ENCODE results near the gene PSMG3.

DNA sequence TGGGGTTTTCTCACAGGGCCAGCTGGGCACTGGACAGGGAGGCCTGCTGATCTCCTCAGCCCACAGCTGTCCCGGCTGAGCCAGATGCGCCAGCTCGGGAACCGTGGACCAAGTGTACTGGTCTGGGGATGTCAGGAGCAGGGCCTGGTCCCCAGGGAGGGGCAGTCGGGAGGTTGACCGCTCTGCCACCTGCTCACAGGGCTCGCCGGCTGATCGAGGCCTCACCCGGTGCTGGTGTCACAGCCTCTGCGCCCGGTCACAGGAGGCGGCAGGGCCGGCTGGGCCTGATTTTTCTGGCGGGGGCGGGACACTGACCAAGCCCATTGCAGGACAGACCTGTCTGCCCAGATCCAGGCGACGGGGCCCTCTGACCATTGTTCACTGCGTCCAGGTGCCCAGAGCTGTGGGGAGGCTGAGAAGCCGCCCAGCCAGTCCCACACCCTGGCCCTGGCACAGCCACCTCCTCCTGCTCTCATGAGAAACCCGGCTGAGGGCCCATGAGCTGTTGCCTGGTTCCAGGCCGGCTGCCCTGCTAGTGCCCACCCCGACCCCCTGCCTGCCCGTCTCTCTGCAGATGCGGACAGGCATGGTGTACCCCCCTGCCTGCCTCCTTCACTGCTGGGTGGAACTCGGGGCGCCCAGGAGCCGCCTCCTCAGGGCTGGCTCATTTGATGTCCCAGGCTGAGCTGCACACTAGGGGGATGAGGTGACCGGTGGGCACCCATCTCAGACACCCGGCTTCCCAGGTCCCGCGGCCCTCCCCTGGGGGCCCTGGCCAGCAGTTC is 10.8 kb downstream of the PSMG3 start:
- TF ChIP-seq, protein P1, sequence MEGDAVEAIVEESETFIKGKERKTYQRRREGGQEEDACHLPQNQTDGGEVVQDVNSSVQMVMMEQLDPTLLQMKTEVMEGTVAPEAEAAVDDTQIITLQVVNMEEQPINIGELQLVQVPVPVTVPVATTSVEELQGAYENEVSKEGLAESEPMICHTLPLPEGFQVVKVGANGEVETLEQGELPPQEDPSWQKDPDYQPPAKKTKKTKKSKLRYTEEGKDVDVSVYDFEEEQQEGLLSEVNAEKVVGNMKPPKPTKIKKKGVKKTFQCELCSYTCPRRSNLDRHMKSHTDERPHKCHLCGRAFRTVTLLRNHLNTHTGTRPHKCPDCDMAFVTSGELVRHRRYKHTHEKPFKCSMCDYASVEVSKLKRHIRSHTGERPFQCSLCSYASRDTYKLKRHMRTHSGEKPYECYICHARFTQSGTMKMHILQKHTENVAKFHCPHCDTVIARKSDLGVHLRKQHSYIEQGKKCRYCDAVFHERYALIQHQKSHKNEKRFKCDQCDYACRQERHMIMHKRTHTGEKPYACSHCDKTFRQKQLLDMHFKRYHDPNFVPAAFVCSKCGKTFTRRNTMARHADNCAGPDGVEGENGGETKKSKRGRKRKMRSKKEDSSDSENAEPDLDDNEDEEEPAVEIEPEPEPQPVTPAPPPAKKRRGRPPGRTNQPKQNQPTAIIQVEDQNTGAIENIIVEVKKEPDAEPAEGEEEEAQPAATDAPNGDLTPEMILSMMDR (IDR thresholded peaks at IDR 0.05 in 4 of 5, conservative IDR thresholded peaks at IDR 0.05 in 1 of 5) = no peak
- no peak for TF ChIP-seq POLR2A (IDR thresholded peaks at IDR 0.05)

Measured in gastrocnemius medialis (tissue), 4 donors.